Activated CD4-positive, alpha-beta T cell treated with anti-CD3 and anti-CD28 coated beads, Interleukin-2, amount 50 U/mL, for 1 hour (primary cell): ENCODE results near the gene ZNF669.

Experiments used
- DNase-seq: peaks from one replicate; pipeline ENCODE4 v3.0.0-alpha.2; 2020

Gene ZNF669

DNA sequence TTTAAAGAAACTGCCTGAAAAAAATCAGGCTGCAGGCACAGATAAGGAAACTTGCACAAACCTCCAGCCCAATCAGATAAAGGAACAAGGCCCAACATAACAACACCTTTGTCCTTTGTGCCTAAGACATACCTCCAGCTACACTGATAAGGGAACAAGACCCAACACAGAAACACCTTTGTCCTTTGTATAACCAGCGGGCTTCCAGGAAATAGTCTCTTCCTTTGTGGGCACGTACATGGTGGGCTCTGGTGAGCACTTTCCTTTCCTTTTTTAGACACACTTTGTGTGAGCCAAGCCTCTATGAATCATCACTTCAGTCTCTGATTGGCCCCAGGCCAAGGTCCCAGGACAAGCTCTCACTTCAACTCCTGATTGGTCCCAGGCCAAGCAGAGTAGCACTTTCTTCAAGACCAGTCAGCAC, 49.2 kb downstream of the ZNF669 start:
- no peak for DNase-seq
